ENCODE measurements around the gene BTNL2.

BTNL2 gene

DNA sequence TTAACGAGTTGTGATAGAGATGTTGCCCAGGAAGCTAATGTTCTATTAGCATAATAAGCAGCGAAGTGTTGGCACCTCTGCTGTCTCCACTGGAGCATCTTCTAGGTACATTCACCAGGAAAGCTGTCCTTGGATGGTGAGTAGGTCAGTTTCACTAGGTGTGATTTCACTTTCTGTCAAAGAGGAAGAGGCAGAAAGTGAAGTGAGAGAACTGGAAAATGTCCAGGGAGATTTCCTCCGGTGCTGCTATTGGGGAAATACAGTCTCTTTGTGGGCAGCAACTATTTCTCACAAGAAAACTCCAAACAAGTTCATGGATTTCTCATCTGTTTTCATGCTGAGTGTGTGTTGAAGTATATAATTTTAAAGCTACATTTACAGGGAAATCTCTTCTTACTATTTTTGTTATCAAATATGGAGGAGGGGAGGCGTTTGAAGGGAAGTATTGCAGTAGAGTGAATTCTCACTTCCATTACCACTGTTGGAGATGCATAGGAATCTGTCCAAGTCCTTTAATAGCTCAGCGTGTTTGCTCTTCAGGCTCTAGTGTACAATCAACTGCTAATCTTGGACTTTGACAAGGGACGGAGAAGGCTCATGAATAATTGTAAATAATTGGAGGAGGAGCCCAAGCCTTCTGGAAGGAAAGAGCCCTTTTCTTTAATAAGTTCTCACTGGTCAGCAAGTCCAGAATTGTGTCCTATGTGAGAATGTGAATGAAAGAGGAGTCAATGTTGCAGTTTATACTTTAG is 19.2 kb downstream of the BTNL2 start:
- TF ChIP-seq, protein P1, sequence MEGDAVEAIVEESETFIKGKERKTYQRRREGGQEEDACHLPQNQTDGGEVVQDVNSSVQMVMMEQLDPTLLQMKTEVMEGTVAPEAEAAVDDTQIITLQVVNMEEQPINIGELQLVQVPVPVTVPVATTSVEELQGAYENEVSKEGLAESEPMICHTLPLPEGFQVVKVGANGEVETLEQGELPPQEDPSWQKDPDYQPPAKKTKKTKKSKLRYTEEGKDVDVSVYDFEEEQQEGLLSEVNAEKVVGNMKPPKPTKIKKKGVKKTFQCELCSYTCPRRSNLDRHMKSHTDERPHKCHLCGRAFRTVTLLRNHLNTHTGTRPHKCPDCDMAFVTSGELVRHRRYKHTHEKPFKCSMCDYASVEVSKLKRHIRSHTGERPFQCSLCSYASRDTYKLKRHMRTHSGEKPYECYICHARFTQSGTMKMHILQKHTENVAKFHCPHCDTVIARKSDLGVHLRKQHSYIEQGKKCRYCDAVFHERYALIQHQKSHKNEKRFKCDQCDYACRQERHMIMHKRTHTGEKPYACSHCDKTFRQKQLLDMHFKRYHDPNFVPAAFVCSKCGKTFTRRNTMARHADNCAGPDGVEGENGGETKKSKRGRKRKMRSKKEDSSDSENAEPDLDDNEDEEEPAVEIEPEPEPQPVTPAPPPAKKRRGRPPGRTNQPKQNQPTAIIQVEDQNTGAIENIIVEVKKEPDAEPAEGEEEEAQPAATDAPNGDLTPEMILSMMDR (IDR thresholded peaks at IDR 0.05): no peak
- Histone ChIP-seq H3K79me2 (no peaks in the 10 kb centered on the region), H3K27ac (no peak overlapping the region), H3K27me3 (ENCODE audit: control insufficient read depth, insufficient read depth, low read length) (no peaks in the 10 kb centered on the region), H3K36me3 (ENCODE audit: control insufficient read depth, insufficient read depth, low read length) (no peaks in the 10 kb centered on the region), H3K4me3 (ENCODE audit: low read depth, low read length) (no peak overlapping the region), H2AFZ (no peak overlapping the region), H3K4me1 (no peaks in the 10 kb centered on the region), H3K9ac (no peak overlapping the region), H3K4me2 (ENCODE audit: low read length) (no peak overlapping the region), H3K9me3 (ENCODE audit: control insufficient read depth, low read length) (no peaks in the 10 kb centered on the region)

DNA sequence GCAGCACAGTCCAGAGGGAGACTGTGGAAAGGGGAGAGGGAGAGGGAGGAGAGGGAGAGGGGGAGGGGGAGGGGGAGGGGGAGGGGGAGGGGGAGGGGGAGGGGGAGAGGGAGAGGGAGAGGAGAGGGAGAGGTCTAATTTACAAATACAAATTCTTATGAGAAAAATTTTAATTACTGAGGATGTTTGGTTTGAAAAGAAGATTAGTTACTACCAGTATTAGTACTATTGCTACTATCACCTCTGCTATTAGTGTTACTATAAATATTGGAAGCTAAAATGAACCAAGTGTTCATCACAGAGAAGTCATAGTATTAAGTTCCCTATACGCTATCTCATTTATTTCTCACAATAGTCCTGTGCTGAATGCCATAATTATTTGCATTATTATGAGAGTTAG is 20.9 kb downstream of the BTNL2 start:
- H3K4me1 ChIP-seq: no peaks in the 10 kb centered on the region

DNA sequence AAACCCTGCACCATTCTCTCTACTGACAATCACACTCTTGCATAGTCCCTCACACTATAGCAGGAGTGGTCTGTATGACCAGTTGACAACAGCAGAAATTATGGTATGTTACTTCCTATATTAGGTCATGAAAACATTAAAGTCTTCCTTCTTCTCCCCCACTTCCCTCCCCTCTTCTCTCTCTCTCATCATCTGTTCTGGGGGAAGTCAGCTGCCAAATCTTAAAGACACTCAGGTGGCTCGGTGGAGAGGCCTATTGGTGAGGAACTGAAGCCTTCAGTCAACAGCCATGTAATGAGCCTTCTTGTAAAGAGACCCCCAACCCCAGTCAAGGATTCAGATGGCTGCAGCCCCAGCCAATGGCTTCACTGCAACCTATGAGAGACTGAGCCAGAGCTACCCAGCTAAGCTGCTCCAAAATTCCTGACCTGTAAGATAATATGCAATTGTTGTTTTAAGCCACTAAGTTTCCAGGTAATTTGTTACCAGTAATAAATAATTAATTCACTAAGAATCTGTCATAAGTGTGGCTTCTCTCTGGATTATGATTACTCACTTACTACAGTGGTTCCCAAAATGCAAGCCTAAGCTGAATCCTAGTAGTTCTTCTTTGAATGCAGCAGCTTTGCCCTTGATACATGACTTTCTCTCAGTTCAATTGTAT is 24.1 kb downstream of the BTNL2 start:
- Histone ChIP-seq H2AFZ (no peak overlapping the region), H3K4me3 (ENCODE audit: low read depth, low read length) (no peak overlapping the region), H3K4me1 (no peaks in the 10 kb centered on the region), H3K9me3 (ENCODE audit: control insufficient read depth, low read length) (no peaks in the 10 kb centered on the region), H3K36me3 (ENCODE audit: control insufficient read depth, insufficient read depth, low read length) (no peaks in the 10 kb centered on the region), H3K9ac (no peak overlapping the region), H3K4me2 (ENCODE audit: low read length) (no peak overlapping the region), H3K79me2 (no peaks in the 10 kb centered on the region), H3K27ac (no peak overlapping the region), H3K27me3 (ENCODE audit: control insufficient read depth, insufficient read depth, low read length) (no peaks in the 10 kb centered on the region)
- TF ChIP-seq, protein P1 (IDR thresholded peaks at IDR 0.05): no peak

More for the DNA sequence above, 20.9 kb downstream of the BTNL2 start:
- Histone ChIP-seq H3K79me2 (no peaks in the 10 kb centered on the region), H2AFZ (no peak overlapping the region), H3K27me3 (ENCODE audit: control insufficient read depth, insufficient read depth, low read length) (no peaks in the 10 kb centered on the region), H3K4me3 (ENCODE audit: low read depth, low read length) (no peak overlapping the region), H3K36me3 (ENCODE audit: control insufficient read depth, insufficient read depth, low read length) (no peaks in the 10 kb centered on the region), H3K27ac (no peak overlapping the region), H3K4me2 (ENCODE audit: low read length) (no peak overlapping the region), H3K9me3 (ENCODE audit: control insufficient read depth, low read length) (no peaks in the 10 kb centered on the region), H3K9ac (no peak overlapping the region)
- TF ChIP-seq, protein P1 (IDR thresholded peaks at IDR 0.05): no peak

DNA sequence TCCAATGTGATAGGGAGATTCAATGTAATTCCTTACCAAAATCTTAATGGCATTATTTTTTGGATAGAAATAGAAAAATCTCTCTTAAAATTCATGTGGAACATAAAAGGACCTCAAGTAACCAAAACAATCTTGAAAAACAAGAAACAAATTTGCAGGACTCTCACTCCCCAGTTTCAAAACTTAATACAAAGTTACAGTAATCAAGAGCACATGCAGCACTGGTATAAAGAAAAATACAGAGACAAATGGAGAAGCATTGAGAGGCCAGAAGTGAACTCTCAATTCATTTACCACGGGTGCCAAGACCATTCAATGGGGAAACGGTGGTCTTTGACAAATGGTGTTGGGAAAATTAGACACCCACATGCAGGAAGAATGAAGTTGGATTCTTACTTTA is 27.4 kb downstream of the BTNL2 start:
- Histone ChIP-seq H3K27me3 (ENCODE audit: control insufficient read depth, insufficient read depth, low read length) (no peaks in the 10 kb centered on the region), H3K4me3 (ENCODE audit: low read depth, low read length) (no peak overlapping the region), H3K9ac (no peak overlapping the region), H3K9me3 (ENCODE audit: control insufficient read depth, low read length) (no peaks in the 10 kb centered on the region), H2AFZ (no peak overlapping the region), H3K79me2 (no peaks in the 10 kb centered on the region), H3K4me1 (no peaks in the 10 kb centered on the region), H3K4me2 (ENCODE audit: low read length) (no peak overlapping the region), H3K27ac (no peak overlapping the region), H3K36me3 (ENCODE audit: control insufficient read depth, insufficient read depth, low read length) (no peaks in the 10 kb centered on the region)
- TF ChIP-seq, protein P1 (IDR thresholded peaks at IDR 0.05): no peak
